Esophagus squamous epithelium (tissue), 5 donors: Measurements from ENCODE around the gene CAMKMT. TPM values are rescaled to one million over a fixed set of nuclear protein-coding genes. Genes with fewer than 3 reads are reported as not detected.

Experiments used
- DNase-seq: peaks from one replicate; lab custom pipeline; 2025; lab: John Stamatoyannopoulos, UW
- H3K27ac ChIP-seq, 4 donors: fragments of 200-600 bp; sonication (generic); one replicate each; pipeline ENCODE4 v1.5.1; 2016 to 2019; ENCODE audit warnings: mild to moderate bottlenecking in 1 of 4
- H3K27me3 ChIP-seq, 4 donors: fragments of 200-600 bp; sonication (generic); 1 replicate in 3 of 4; 2 replicates in 1 of 4; pipeline versions ENCODE4 v1.5.1 to v1.6.0; 2017 to 2021; ENCODE audit warnings: antibody characterized with exemption in 1 of 4
- H3K36me3 ChIP-seq, 3 donors: fragments of 200-600 bp; sonication (generic); one replicate each; pipeline ENCODE4 v1.5.1; 2016 to 2019
- H3K4me1 ChIP-seq, 3 donors: fragments of 200-600 bp; sonication (generic); one replicate each; pipeline ENCODE4 v1.5.1; 2017 to 2019
- H3K4me3 ChIP-seq, 4 donors: fragments of 200-600 bp; sonication (generic); 1 replicate in 3 of 4; 2 replicates in 1 of 4; pipeline ENCODE4 v1.5.1; 2016 to 2019; ENCODE audit warnings: mild to moderate bottlenecking in 2 of 4, moderate library complexity in 1 of 4
- H3K9me3 ChIP-seq, 3 donors: fragments of 200-600 bp; sonication (generic); one replicate each; pipeline ENCODE4 v1.5.1; 2016 to 2019
- POLR2A ChIP-seq, 4 donors: fragments of 450-650 bp; IDR thresholded peaks; one replicate each; pipeline ENCODE4 v1.6.1; 2017; ENCODE audit warnings: antibody characterized with exemption in 4 of 4, mild to moderate bottlenecking in 4 of 4, moderate library complexity in 3 of 4
- WGBS, 2 donors: methylation state at CpG; one replicate each; pipeline ENCODE4 v1.1.5; 2018; 5-methylcytosine and 5-hydroxymethylcytosine counted together
- intact Hi-C: fragments of 100-400 bp; cut with DNase I; formaldehyde crosslinking; loops from one replicate; pipeline ENCODE4 v1.15.0; 2022
- total RNA-seq, 4 donors: library from RNA; depleted of rRNA; stranded (reverse); fragments of >200 nt; gene quantifications; one replicate each; pipeline ENCODE4 v1.1.0, GENCODE V29; 2016
- TF ChIP-seq, protein P1 (sequence below), 6 experiments: fragments of 450-650 bp in 4 of 6; fragments of 200-600 bp in 2 of 6; sonication (generic) in 2 of 6; IDR thresholded peaks; one replicate each; pipeline ENCODE4 v1.5.1; 2016 to 2019; ENCODE audit warnings: antibody characterized with exemption in 6 of 6, mild to moderate bottlenecking in 4 of 6, moderate library complexity in 4 of 6
- donor health status: DM: yes; HTN: yes; CAD: no.

The CAMKMT gene
- total RNA-seq, 4 donors from 2014 or later: 5.7 to 14.4 (median 10.6) TPM

DNA sequence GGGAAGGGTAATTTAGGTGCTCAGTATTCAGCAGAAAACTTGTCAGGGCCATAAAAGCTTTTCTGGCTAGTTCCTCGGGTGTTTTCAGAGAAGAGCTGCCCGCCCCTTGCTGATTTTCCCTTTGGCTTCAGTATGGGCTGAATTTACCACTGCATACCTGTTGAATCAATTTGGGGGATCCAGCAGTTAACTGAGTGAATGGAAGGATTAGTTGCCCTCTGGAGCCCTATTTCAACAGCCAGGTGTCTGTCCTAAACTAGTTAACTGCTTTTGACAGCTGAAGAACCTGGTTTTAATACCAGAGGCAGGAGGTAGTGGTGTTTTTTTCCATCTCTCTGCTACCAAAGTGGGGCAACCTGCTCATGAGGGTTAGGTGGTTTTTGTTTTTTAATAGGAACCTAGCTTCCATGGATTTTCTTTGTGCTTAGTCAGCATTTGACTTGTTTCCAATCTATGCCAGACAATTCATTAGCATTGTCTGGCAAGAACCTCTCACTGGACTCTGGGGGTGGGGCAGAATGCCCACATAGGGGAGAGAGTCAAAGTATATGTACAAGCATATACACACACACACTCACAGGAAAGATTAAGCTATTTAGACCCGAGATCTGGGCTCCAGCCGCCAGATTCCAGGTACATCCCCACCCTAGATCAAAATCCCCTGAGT is 413.2 kb downstream of the CAMKMT start:
- no peak overlapping the region for H3K27ac ChIP-seq
- WGBS, 2 donors: 94 to 100% methylated on average over 4 of the region's 4 CpGs
- intact Hi-C loops: no loop called here
- no peaks in the 10 kb centered on the region for H3K9me3 ChIP-seq
- no peaks in the 10 kb centered on the region for H3K36me3 ChIP-seq
- H3K4me3 ChIP-seq: no peak overlapping the region
- DNase-seq: no peak
- no peaks in the 10 kb centered on the region for H3K27me3 ChIP-seq
- peaks cover 0 to 14% (median 0%) of the 10 kb centered on the region in 3 donors for H3K4me1 ChIP-seq
- no peak for TF ChIP-seq POLR2A (IDR thresholded peaks at IDR 0.05)
- TF ChIP-seq, protein P1, sequence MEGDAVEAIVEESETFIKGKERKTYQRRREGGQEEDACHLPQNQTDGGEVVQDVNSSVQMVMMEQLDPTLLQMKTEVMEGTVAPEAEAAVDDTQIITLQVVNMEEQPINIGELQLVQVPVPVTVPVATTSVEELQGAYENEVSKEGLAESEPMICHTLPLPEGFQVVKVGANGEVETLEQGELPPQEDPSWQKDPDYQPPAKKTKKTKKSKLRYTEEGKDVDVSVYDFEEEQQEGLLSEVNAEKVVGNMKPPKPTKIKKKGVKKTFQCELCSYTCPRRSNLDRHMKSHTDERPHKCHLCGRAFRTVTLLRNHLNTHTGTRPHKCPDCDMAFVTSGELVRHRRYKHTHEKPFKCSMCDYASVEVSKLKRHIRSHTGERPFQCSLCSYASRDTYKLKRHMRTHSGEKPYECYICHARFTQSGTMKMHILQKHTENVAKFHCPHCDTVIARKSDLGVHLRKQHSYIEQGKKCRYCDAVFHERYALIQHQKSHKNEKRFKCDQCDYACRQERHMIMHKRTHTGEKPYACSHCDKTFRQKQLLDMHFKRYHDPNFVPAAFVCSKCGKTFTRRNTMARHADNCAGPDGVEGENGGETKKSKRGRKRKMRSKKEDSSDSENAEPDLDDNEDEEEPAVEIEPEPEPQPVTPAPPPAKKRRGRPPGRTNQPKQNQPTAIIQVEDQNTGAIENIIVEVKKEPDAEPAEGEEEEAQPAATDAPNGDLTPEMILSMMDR (IDR thresholded peaks at IDR 0.05): no peak

DNA sequence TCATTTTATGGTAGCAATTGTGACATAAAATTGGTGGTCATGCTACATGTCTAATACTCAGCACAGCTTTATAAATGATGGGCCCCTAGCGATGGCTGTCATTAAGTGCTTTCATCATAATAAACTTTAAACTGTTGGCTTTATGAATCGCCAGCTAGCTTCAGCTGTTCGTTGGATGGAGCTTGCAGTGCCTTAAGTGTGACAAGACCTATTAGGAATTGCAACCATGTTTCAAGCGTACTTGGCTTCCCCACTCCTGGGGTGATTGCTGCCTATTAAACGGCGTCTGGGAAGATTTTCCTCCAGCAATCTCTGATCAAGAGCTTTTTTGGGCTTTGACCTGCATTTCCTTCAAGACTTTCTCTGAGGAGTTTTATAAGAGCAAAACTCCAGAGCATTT is 415.3 kb downstream of the CAMKMT start:
- Histone ChIP-seq H3K4me3 (no peak overlapping the region), H3K27ac (no peak overlapping the region), H3K9me3 (peaks cover 0 to 9% (median 0%) of the 10 kb centered on the region in 3 donors), H3K36me3 (no peaks in the 10 kb centered on the region), H3K27me3 (no peaks in the 10 kb centered on the region), H3K4me1 (peaks cover 0 to 14% (median 0%) of the 10 kb centered on the region in 3 donors)
- intact Hi-C loops: no loop called here
- TF ChIP-seq, protein P1 (IDR thresholded peaks at IDR 0.05): no peak
- no peak for TF ChIP-seq POLR2A (IDR thresholded peaks at IDR 0.05)
- WGBS, 2 donors: 61 to 81% methylated on average over 6 of the region's 6 CpGs
- no peak for DNase-seq

DNA sequence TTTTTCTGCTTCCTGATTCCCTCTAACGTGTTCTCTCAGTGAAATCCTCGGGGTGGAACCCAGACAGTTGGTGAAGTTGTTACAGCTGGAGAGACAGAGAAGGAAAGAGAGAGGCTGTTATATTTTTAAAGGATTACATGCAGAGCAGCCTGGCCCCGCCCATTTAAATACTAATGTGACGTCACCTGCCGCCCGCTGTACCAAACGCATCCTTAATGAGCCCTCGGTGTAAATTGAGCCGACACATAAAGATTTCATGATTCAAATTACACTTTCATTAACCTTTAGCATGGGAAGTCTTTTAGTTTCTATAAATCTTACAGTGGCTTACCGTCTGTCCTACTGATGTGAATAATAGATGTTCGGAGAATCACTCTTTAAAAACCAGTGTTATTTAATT is 415.8 kb downstream of the CAMKMT start:
- Histone ChIP-seq H3K4me1 (peaks cover 0 to 14% (median 0%) of the 10 kb centered on the region in 3 donors), H3K36me3 (no peaks in the 10 kb centered on the region), H3K9me3 (peaks cover 0 to 13% (median 0%) of the 10 kb centered on the region in 3 donors), H3K4me3 (no peak overlapping the region), H3K27ac (no peak overlapping the region), H3K27me3 (no peaks in the 10 kb centered on the region)
- DNase-seq: no peak
- intact Hi-C loops: no loop called here
- 20 to 22% methylated on average over 11 of the region's 11 CpGs for WGBS, 2 donors
- TF ChIP-seq POLR2A (IDR thresholded peaks at IDR 0.05): no peak
- TF ChIP-seq, protein P1 (IDR thresholded peaks at IDR 0.05): no peak

DNA sequence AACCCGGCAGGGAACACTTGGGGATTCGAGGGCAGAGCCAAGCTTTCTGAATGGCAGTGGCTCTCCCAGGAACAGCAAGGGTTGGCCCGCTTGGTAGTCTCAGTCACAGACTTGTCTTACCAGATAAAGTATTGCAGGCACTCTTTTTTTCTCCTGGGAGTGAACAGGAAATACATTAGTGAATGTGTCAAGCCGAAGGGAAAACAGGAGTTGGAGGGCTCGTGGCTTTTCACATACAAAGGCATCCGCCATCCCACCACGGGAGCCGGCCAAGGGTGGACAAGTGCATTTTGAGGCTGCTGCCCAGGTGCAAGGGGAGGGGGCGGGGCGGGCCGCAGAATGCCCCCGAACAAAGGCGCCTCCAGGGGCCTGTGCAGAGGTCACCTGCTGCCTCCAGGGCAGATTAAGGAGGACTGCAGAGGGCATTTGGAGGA is 416.5 kb downstream of the CAMKMT start:
- H3K27ac ChIP-seq: no peak overlapping the region

More for the DNA sequence above, 416.5 kb downstream of the CAMKMT start:
- no peak for TF ChIP-seq POLR2A (IDR thresholded peaks at IDR 0.05)
- TF ChIP-seq, protein P1 (IDR thresholded peaks at IDR 0.05): no peak
- H3K27me3 ChIP-seq: no peaks in the 10 kb centered on the region
- peaks cover 0 to 14% (median 0%) of the 10 kb centered on the region in 3 donors for H3K4me1 ChIP-seq
- no peak for DNase-seq
- H3K36me3 ChIP-seq: no peaks in the 10 kb centered on the region
- H3K4me3 ChIP-seq: no peak overlapping the region
- H3K9me3 ChIP-seq: peaks cover 0 to 13% (median 0%) of the 10 kb centered on the region in 3 donors
- whole genome bisulfite sequencing, 2 donors: 48 to 55% methylated on average over 4 to 11 of the region's 13 CpGs
- intact Hi-C loops: no loop called here
